OCI-LY1 (cell line): Measurements from ENCODE around the gene MLF2.

Source experiments
- CTCF ChIP-seq: fragments of 200-600 bp; sonication (generic), shearing (Covaris generic); IDR thresholded peaks from 2 replicates; pipeline ENCODE4 v1.5.1; 2017; ENCODE audit warnings: mild to moderate bottlenecking, antibody characterized with exemption, low read length, moderate library complexity, mixed read lengths
- EZH2 ChIP-seq: fragments of 200-600 bp; sonication (generic), shearing (Covaris generic); IDR thresholded peaks from 2 replicates; pipeline ENCODE4 v1.8.0; 2017; ENCODE audit warnings: borderline replicate concordance, mixed run types, mild to moderate bottlenecking, antibody characterized with exemption, low read length, moderate library complexity, mixed read lengths

GRCh38 chr12:6782119-6782518, 29.2 kb upstream of the MLF2 start:
- no peak for TF ChIP-seq CTCF
- no peak for TF ChIP-seq EZH2
